GM18520 (cell line): ENCODE measurements around the gene MED15.

Source experiments
- ATAC-seq: cut with Tn5 transposase; IDR thresholded peaks from one replicate; pipeline ENCODE4 v1.9.1; 2021; ENCODE audit not compliant: unreplicated experiment

Gene MED15

DNA sequence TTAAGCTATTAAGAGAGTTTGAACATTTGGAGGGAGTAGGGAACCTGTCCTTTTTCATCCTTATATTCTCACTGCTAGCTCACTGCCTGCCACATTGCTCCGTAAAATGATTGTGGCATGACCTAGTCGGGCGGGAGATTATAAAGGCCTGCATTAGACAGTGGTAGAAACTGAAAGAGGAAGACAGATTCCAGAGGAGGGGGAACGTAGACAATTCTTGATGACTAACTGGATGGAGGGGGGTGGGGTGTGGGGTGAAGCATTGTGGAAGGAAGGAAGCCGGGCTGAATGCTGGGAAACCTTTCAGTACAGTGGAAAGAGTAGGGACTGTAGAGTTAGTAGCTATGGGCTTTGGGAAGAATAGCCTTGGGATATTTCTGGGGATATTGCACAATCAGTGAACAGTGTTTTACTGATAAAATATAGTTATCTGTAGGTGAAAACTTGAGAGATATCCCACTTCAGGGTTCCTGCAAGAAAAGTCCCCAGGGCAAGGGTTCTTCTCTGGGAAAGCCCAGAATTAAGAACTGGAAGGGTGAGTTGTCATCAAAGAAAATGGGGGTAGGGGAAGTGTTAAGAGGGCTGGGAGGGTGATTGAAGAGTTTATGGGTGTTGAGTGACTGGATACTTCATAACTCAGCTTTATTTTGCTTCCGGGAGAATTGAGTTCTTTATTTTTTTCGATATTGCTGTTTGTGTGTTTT, 2.1 kb downstream of the MED15 start:
- ATAC-seq, result no peak

DNA sequence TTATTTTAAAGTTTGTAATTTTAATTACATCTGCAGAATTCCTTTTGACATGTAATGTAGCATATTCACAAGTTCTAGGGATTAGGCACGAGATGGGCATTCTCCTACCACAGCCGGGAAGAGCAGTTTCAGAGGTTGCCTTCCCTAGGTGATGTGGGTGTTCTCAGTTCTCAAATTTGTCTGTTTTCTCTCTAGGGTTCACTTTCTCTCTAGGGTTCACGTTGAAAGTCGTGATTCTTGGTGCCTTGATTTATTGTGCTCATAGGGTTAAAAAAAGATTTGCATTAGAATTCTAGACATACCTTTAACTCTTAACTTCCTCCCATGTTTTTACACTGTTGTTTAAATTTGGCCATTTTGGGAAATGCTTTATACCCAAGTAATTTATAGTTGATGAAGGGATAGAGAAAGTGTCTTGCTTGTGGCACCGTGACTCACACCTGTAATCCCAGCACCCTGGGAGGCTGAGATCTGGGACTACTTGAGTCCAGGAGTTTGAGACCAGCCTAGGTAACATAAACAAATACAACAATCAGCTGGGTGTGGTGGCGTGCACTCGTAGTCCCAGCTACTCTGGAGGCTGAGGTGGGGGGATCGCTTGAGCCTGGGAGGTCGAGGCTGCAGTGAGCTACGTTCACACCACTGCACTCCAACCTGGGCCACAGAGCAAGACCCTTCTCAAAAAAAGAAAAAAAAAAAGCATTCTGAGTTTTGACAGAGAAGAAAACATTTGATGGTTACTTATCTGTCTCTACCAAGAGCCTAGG, 3.6 kb downstream of the MED15 start:
- no peak for ATAC-seq

DNA sequence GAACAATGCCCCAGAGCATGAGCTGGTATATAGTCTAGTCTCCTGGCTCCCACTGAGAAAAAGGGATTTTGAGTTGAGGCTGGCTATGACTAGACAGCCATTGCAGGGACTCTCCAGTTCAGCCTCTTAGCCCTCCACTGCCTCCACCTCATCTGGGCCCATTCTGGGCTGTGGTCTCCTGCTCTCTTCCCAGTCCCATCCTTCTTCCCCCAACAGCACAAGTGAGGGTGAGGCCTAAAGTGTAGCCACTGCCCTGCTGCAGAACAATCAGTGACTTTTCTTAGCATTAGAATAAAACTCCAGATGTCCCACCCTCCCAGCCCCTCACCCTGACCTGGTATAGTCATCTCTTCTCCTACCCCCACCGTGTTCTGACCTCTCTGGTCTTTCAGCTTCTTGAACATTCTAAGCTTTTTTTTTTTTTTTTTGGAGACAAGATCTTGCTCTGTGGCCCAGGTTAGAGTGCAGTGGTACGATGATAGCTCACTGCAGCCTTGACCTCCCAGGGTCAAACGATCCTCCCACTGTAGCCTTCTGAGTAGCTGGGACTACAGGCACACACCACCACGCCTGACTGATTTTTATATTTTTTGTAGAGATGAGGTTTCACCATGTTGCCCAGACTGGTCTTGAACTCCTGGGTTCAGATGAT, 4.3 kb downstream of the MED15 start:
- ATAC-seq, result no peak

- no peak for ATAC-seq
These were observed 7.4 kb downstream of the MED15 start for GRCh38 chr22:20514658-20515406.

GRCh38 chr22:20516399-20516798, 9.0 kb downstream of the MED15 start:
- no peak for ATAC-seq

DNA sequence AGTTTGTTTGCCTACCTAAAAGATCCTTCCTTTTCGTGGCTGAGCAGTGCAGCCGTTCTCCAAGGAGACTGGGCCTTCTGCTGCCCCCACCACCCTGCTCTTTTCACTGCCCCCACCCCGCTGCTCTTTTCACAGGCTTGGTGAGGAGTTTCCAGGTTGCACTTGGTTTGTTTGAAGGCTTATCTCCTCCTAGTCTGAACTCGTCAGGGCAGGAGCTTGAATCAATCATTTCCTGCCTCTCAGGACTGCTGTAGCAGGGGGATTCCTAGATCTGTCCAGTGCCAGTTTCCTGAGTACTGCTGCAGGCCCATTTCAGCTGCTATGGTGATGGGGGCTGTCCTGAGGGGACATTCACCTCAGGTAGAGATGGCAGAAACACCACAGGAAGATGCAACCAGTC, 10.0 kb downstream of the MED15 start:
- ATAC-seq, result no peak

GRCh38 chr22:20517841-20518592, 10.6 kb downstream of the MED15 start:
- ATAC-seq, result no peak

- no peak for ATAC-seq
These were observed 12.1 kb downstream of the MED15 start for GRCh38 chr22:20519558-20519957.

DNA sequence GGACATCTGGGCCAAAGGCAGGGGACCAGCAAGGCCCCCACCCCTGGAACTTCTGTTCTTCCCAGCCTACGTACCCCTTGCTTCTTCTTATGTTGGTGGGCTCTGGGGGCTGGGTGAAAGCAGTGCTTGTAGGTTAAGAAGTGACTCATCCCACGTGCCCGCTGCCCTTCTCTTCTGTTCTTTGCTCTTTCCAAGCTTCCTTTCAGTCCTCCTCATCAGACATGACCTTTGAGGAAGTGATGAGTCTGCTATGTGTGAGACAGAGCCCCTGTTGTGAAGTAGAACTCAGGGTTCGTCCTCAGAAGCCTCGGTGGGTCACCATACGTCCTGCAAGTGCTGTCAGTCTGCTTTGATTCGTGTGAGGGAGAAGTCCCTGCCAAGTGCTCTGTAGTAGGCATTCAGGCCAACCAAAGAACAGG, 12.7 kb downstream of the MED15 start:
- no peak for ATAC-seq

GRCh38 chr22:20522134-20523004, 15.0 kb downstream of the MED15 start:
- no peak for ATAC-seq

DNA sequence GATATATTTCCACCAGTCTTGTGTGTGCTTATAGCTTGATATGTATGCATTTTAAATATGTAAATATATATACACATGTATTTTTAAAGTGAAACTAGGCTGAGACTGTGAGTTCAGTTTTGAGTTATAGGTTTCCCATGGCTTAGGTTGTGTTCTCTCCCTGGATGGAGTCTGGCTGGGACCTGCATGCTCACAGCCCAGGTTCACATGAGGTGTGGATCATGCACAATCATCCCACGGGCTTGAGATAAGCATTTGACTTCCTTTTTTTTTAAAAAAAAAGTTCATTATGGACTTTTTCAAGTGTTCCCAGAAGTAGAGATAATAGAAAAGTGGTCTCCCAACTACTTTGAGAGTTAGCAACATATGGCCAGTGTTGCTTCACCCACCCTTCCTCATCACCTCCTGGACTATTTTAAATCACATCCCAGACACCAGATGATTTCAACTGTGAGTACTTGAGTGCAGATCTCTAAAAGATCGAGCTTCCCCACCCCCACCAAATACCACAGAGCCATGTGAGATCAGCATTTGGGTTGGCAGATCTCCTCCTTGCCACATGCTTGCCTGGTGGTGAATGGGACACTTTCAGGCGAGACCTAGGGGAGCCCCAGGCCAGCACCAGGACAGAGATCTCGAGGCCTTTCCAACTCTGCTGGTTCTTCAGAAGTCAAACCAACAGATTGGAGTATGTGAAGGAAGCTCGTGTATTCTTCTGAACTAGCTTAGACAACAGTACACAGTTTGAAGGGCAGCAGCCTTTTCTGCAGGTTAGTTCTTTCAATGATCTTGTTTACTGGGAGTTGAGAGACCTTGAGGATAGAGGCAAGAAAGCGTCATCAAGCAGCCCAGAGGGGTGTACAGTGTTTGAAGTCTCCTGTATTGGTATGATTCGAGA, 15.9 kb downstream of the MED15 start:
- ATAC-seq, result no peak

DNA sequence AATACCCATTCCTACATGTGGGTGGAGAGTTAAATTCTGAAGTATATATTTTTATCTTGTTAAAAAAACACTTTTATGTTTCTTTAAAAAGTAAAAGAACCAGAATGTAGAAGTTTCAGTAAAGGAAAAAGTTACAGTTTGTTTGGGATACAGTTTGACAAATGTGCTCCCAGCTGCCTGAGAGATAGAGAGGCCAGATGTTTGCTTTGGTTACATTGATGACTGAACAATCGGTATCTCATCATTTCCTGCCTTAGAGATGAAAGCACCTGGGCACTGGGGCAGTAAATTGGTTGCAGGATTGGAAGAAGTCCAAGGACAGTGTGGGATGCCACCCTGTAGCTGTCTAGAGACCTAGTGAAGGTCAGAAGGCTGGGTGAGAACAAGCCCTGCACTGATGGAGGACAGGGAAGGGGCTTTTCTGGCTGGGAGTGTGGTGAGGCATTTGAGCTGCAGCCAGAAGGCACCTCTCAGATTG, 16.6 kb downstream of the MED15 start:
- no peak for ATAC-seq

- ATAC-seq, result no peak
These were observed 17.6 kb downstream of the MED15 start for GRCh38 chr22:20525048-20525447.

DNA sequence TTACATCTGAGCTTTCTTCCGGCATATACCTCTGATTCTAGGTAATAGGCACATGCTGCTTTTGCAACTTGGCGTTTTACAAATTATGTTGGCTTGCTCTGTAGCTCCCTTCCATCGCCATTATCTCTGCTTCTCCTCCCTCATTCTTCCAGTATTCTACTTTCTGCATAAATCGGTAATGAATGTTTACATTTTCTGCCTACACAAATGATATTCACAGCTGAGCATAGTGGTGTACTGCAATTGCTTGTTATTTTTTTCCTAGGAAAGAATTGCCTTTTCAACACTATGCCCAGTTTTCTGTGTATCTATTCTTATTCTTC, 18.9 kb downstream of the MED15 start:
- no peak for ATAC-seq

- no peak for ATAC-seq
These were observed 19.4 kb downstream of the MED15 start for GRCh38 chr22:20526628-20527355.

- ATAC-seq, result no peak
These were observed 21.1 kb downstream of the MED15 start for GRCh38 chr22:20528405-20528978.

DNA sequence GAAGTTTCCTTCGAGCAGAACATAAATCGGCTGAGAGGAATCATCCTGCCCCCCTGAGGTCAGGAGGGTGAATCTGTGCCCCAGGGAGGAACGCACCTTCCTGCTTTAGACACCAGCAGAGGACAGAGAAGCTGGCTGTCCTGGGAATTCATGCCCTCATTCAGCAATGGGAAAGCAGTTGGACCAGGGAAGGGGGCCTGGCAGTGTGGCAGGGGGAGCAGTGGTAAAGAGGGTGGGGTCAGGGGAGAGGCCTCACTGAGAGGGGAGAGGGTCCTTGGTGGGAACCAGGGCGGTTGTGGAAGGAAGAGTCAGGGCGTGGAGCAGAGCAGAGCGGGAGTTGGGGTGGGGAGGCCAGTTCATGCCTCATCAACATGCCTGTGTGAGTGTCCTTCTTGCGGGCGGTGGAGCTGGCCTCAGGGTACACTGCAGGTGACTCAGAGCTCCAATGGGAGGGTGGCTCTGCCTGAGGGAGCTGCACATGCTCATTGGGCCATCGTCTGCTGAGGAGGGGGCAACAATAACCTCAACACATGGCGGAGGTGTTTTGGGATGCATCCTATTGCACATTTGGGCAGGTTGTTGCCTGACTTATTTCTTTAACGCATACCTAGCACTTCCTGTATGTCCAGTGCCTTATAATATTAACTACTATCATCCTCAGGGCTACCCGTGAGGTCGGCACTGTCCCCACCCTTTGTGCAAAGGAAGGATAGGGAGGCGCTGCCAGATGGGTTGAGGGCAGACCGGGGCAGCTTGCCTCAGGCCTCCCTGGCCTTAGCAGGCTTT, 23.2 kb downstream of the MED15 start:
- no peak for ATAC-seq
